CD4-positive, alpha-beta memory T cell (primary cell): Measurements from ENCODE around the gene TNFAIP2. TPM values are rescaled to one million over a fixed set of nuclear protein-coding genes. Genes with fewer than 3 reads are reported as not detected.
"Not testable (repeated sequence)": the region's sequence is repeated elsewhere in the genome, so short reads cannot be mapped to it uniquely, and the experiment has no call there.

Experiments used
- CTCF ChIA-PET: fragments of 350-600 bp; sonication (Branson Sonifier 250); formaldehyde crosslinking; loops from one replicate; lab custom pipeline; 2021; ENCODE audit warnings: inconsistent platforms; ENCODE audit not compliant: partially characterized antibody; lab: Charles Lee
- POLR2A ChIA-PET: fragments of 350-600 bp; sonication (Branson Sonifier 250); formaldehyde crosslinking; loops from one replicate; lab custom pipeline; 2021; ENCODE audit not compliant: partially characterized antibody; lab: Charles Lee
- DNase-seq, 5 donors: peaks; one replicate each; pipeline versions ENCODE4 v3.0.0 to v3.0.0-alpha.2; 2020 to 2022; ENCODE audit warnings: mixed read lengths in 1 of 5
- H3K27ac ChIP-seq: one replicate; pipeline ENCODE4 v1.7.0; 2013; ENCODE audit warnings: low read depth, low read length
- H3K27me3 ChIP-seq: 2 replicates; pipeline ENCODE4 v1.7.0; 2013; ENCODE audit warnings: mild to moderate bottlenecking, low read length, moderate library complexity; ENCODE audit not compliant: insufficient read depth
- H3K36me3 ChIP-seq: 2 replicates; pipeline ENCODE4 v1.7.0; 2013; ENCODE audit warnings: mild to moderate bottlenecking, low read length, moderate library complexity; ENCODE audit not compliant: insufficient read depth
- H3K4me1 ChIP-seq: 2 replicates; pipeline ENCODE4 v1.7.0; 2013; ENCODE audit warnings: mild to moderate bottlenecking, low read length, moderate library complexity; ENCODE audit not compliant: insufficient read depth
- H3K4me3 ChIP-seq, 2 donors: one replicate each; pipeline ENCODE4 v1.7.0; 2013; ENCODE audit warnings: low read length in 2 of 2, mild to moderate bottlenecking in 1 of 2
- H3K9me3 ChIP-seq, 2 donors: one replicate each; pipeline ENCODE4 v1.7.0; 2013; ENCODE audit warnings: low read length in 2 of 2, control low read depth in 1 of 2; ENCODE audit not compliant: control insufficient read depth in 1 of 2
- H3K27ac Mint-ChIP-seq, 7 donors: one replicate each; pipeline ENCODE4 v1.8.0; 2020 to 2021; ENCODE audit warnings: mixed read lengths in 7 of 7, mild to moderate bottlenecking in 6 of 7, inconsistent platforms in 3 of 7, moderate library complexity in 3 of 7
- H3K27me3 Mint-ChIP-seq, 2 donors: one replicate each; pipeline ENCODE4 v1.8.0; 2020 to 2021; ENCODE audit warnings: mixed read lengths in 2 of 2
- H3K36me3 Mint-ChIP-seq, 2 donors: one replicate each; pipeline ENCODE4 v1.8.0; 2020 to 2021; ENCODE audit warnings: mixed read lengths in 2 of 2, inconsistent platforms in 1 of 2, mild to moderate bottlenecking in 1 of 2
- H3K4me1 Mint-ChIP-seq, 4 donors: one replicate each; pipeline ENCODE4 v1.8.0; 2020 to 2021; ENCODE audit warnings: mixed read lengths in 4 of 4, mild to moderate bottlenecking in 1 of 4
- H3K4me3 Mint-ChIP-seq, 8 donors: one replicate each; pipeline ENCODE4 v1.8.0; 2020 to 2021; ENCODE audit warnings: mixed read lengths in 8 of 8, mild to moderate bottlenecking in 7 of 8, moderate library complexity in 6 of 8, inconsistent platforms in 3 of 8
- H3K9me3 Mint-ChIP-seq, 8 donors: one replicate each; pipeline ENCODE4 v1.8.0; 2020 to 2021; ENCODE audit warnings: mixed read lengths in 8 of 8, mild to moderate bottlenecking in 5 of 8, inconsistent platforms in 3 of 8, moderate library complexity in 1 of 8
- intact Hi-C: fragments of 100-400 bp; cut with micrococcal nuclease; formaldehyde crosslinking; loops from one replicate; pipeline ENCODE4 v1.15.1; 2023
- polyA plus RNA-seq, 2 donors: library from polyadenylated mRNA; unstranded; fragments of 300-500 nt; fragmentation: Illumina TruSeq; gene quantifications; one replicate each; pipeline ENCODE4 v1.2.3, GENCODE V29; 2021
- total RNA-seq, 2 experiments: library from RNA; stranded (reverse); gene quantifications; one replicate each; pipeline ENCODE4 v1.2.3, GENCODE V29; 2021

TNFAIP2 gene
- total and polyA plus RNA-seq, 4 experiments from 2014 or later, result 5.1 to 5.8 TPM; not detected in 2

DNA sequence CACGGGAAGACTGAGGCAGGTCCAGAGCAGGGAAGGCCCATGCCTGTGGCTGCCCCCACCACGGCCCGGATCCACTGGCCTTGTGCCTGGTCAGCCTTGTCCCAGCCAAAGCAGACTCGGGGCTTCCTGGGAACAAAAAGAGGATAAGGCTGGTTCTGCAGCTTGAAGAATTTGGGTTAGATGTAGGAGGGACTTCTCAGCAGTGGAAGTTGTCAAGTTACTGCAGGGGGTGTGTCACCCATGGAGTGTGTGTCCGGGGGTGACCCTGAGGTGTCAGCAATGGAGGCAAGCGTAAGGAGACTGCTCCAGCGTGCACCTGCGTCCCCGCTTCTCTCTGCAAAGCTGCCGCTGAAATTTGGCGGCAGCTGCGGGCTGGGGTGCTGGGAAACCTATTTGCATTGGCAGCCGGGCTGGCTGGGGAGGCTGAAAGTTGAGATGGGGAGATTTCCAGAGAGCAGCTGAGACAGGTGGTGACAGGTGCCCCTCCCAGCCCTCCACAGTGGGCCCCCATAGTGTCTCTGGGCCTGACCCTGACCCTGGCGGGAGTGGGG, 12.5 kb upstream of the TNFAIP2 start:
- ChIA-PET POLR2A (no interaction called here), CTCF (no interaction called here)
- Mint-ChIP-seq H3K27ac (no peak overlapping the region), H3K9me3 (no peaks in the 10 kb centered on the region), H3K27me3 (peaks cover 2 to 5% of the 10 kb centered on the region in 2 donors), H3K36me3 (no peaks in the 10 kb centered on the region), H3K4me1 (peaks cover 5 to 6% (median 5%) of the 10 kb centered on the region in 4 donors), H3K4me3 (no peak overlapping the region)
- H3K27me3 ChIP-seq, result no peaks in the 10 kb centered on the region
- no peak for DNase-seq
- H3K36me3 ChIP-seq, result no peaks in the 10 kb centered on the region
- peaks cover 4% of the 10 kb centered on the region for H3K4me1 ChIP-seq
- H3K9me3 ChIP-seq, result no peaks in the 10 kb centered on the region
- intact Hi-C loops, result no loop called here
- no peak overlapping the region for H3K27ac ChIP-seq
- no peak overlapping the region for H3K4me3 ChIP-seq

DNA sequence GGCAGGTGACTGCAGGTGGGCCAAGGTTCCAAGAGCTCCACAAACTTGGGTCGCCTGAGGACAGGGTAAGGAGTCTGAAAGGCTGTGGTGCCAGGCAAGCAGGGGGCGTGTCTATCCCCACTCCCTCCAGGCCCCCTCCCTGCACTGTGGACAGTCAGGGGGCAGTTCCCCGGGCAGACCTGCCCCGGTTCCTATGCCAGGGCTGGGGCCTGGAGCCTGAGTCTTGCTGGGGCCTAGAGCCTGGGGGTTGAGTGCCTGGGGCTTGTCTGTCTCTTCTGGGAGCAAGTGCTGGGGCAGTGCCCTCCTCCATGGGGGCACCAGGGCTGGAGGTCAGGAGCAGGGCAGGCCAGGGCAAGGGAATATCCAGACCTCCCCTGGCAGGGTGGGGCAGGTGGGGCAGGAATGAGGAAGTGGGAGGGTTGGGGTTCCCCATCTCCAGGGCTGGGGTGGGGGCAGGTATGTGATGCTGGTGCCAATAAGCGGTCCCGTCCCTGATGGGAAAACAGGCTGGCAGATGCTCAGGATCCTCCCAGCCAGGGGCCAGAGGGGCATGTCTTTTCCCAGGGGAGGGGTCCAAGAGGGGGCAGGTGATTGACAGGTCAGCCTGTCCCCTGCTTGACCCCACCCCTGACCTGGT, 11.9 kb upstream of the TNFAIP2 start:
- H3K36me3 Mint-ChIP-seq, result no peaks in the 10 kb centered on the region
- H3K27me3 Mint-ChIP-seq, result peaks cover 2 to 3% of the 10 kb centered on the region in 2 donors
- Histone ChIP-seq H3K4me1 (peaks cover 4% of the 10 kb centered on the region), H3K36me3 (no peaks in the 10 kb centered on the region), H3K27ac (no peak overlapping the region), H3K27me3 (no peaks in the 10 kb centered on the region), H3K4me3 (no peak overlapping the region), H3K9me3 (no peaks in the 10 kb centered on the region)
- intact Hi-C loops, result no loop called here
- CTCF ChIA-PET, result no interaction called here
- POLR2A ChIA-PET, result no interaction called here
- H3K4me1 Mint-ChIP-seq, result peaks cover 4 to 6% (median 5%) of the 10 kb centered on the region in 4 donors
- H3K4me3 Mint-ChIP-seq, result no peak overlapping the region
- H3K27ac Mint-ChIP-seq, result no peak overlapping the region
- H3K9me3 Mint-ChIP-seq, result no peaks in the 10 kb centered on the region
- DNase-seq, result no peak

DNA sequence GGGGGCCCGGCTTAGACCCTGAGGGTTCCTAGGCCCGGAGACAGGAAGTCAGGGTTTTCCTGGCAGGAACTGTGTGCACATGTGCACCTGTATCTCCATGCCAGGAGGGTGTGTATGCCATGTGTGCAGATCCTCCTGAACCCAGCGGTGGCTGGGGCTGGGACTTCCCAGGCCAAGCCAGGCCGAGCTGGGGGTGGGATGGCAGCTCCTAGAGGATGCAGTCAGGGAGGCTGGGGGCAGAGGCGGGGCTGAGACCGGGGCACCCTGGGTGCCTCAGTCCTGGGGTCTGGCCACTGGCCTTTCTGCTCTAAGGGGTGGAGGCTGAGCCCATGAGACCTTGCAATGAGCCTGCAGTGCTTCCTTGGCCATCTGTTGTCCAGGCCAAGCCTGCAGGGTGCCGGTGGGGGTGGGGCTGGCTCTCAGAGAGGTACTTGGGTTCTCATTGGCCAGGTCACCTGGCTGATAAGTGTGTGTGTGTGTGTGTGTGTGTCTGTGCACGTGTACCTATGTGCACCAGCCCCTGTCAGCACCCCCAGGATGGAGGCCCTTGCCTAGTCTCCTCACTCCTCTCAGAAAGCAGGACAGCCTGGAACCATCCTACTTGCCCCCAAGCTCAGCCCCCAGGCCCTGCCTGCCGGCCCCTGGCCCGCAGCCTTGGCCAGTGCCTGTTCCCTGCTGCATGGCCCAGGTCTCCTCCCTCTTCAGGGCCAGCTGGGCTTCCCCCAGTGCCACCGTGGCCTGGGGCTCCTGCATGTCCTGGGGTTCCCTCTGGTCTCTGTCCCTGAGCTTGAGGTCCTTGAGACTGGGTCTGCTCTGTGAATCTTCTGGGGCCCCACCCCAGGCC, 10.6 kb upstream of the TNFAIP2 start:
- Mint-ChIP-seq H3K36me3 (no peaks in the 10 kb centered on the region), H3K9me3 (no peaks in the 10 kb centered on the region), H3K27me3 (peaks cover 2 to 3% of the 10 kb centered on the region in 2 donors), H3K4me3 (no peak overlapping the region), H3K27ac (no peak overlapping the region), H3K4me1 (peaks cover 4 to 6% (median 5%) of the 10 kb centered on the region in 4 donors)
- peaks cover 4% of the 10 kb centered on the region for H3K4me1 ChIP-seq
- no peak overlapping the region for H3K4me3 ChIP-seq
- H3K9me3 ChIP-seq, result no peaks in the 10 kb centered on the region
- H3K27ac ChIP-seq, result no peak overlapping the region
- ChIA-PET CTCF (interaction anchor here (1.6 kb wide), 1 partner anchor 8 kb away, joined by 7 read pairs; no protein-coding TSS in a partner anchor), POLR2A (no interaction called here)
- no peak for DNase-seq
- intact Hi-C loops, result no loop called here
- H3K36me3 ChIP-seq, result no peaks in the 10 kb centered on the region
- no peaks in the 10 kb centered on the region for H3K27me3 ChIP-seq

DNA sequence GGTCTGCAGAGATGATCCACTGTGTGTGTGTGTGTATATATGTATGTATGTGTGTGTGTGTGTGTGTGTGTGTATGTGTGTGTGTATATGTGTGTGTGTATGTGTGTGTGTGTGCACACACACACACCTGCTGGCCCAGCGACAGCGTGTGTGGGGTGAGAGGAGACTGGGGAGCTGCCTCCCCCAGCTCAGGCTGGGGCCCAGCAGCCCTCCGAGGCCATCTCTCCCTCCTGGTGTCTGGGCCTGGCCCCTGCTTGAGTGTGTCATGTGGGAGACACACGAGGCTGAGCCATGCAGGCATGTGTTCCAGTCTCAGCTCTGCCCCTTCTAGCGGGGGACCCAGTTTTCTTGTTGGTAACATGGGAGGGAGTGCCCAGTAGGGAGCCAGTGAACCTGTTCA, 10.0 kb upstream of the TNFAIP2 start:
- Mint-ChIP-seq H3K27me3 (peaks cover 2 to 3% of the 10 kb centered on the region in 2 donors), H3K9me3 (no peaks in the 10 kb centered on the region), H3K4me1 (peaks cover 4 to 6% (median 5%) of the 10 kb centered on the region in 4 donors), H3K4me3 (no peak overlapping the region), H3K27ac (no peak overlapping the region), H3K36me3 (no peaks in the 10 kb centered on the region)
- Histone ChIP-seq H3K4me1 (peaks cover 4% of the 10 kb centered on the region), H3K27me3 (no peaks in the 10 kb centered on the region), H3K36me3 (no peaks in the 10 kb centered on the region), H3K4me3 (no peak overlapping the region), H3K9me3 (no peaks in the 10 kb centered on the region), H3K27ac (no peak overlapping the region)
- intact Hi-C loops, result no loop called here
- CTCF ChIA-PET, result interaction anchor here (1.6 kb wide), 1 partner anchor 9 kb away, joined by 7 read pairs; no protein-coding TSS in a partner anchor
- POLR2A ChIA-PET, result no interaction called here
- DNase-seq, result no peak

DNA sequence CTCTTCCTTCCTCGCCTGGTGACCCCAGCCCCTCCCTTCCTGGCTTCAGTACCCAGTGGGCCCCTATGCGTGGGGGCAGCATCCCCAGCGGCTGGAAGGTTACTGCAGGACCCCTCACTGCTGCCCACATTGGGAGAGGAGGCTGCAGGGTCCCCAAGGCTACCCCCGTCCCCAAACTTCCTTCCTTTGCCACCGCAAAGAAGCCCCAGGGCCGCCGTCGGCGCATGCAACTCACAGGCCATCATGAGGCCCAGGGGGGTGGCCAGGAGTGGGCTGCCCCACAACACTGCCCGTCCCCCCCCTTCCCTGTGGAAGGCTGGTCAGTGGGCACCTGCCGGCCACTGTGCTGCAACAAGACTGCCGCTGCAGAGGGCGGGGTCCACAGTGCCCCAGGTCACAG, 9.5 kb upstream of the TNFAIP2 start:
- Mint-ChIP-seq H3K4me3 (no peak overlapping the region), H3K36me3 (no peaks in the 10 kb centered on the region), H3K27me3 (peaks cover 2 to 3% of the 10 kb centered on the region in 2 donors), H3K27ac (no peak overlapping the region), H3K9me3 (no peaks in the 10 kb centered on the region), H3K4me1 (peaks cover 4 to 6% (median 5%) of the 10 kb centered on the region in 4 donors)
- ChIA-PET CTCF (interaction anchor here (1.6 kb wide), 1 partner anchor 9 kb away, joined by 7 read pairs; no protein-coding TSS in a partner anchor), POLR2A (no interaction called here)
- no peaks in the 10 kb centered on the region for H3K27me3 ChIP-seq
- no peak overlapping the region for H3K4me3 ChIP-seq
- DNase-seq, result no peak
- no peaks in the 10 kb centered on the region for H3K9me3 ChIP-seq
- H3K4me1 ChIP-seq, result peaks cover 4% of the 10 kb centered on the region
- no peaks in the 10 kb centered on the region for H3K36me3 ChIP-seq
- intact Hi-C loops, result no loop called here
- H3K27ac ChIP-seq, result no peak overlapping the region

DNA sequence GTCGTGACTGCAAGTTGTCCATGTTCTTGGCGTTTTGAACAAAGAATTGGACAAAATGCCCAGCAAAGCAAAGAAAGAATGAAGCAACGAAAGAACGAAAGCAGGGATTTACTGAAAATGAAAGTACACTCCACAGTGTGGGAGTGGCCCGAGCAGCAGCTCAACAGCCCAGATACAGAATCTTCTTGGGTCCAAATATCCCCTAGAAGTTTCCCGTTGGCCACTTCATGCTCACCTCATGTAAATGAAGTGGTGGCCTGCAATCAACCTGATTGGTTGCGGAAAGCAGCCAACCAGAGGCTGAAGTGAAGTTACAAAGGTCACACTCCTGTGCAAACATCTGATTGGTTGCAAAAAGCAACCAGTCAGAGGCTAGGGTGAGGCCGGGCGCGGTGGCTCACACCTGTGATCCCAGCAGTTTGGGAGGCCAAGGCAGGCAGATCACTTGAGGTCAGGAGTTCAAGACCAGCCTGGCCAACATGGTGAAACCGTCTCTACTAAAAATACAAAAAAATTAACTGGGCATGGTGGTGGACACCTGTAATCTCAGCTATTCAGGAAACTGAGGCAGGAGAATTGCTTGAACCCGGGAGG, 8.1 kb upstream of the TNFAIP2 start:
- H3K27me3 ChIP-seq, H3K27ac ChIP-seq, H3K4me1 Mint-ChIP-seq, intact Hi-C loops, H3K27me3 Mint-ChIP-seq, H3K4me3 ChIP-seq, H3K9me3 Mint-ChIP-seq, H3K4me1 ChIP-seq, H3K36me3 ChIP-seq, DNase-seq, H3K36me3 Mint-ChIP-seq, H3K9me3 ChIP-seq, POLR2A ChIA-PET: not testable (repeated sequence)
- CTCF ChIA-PET, result interaction anchor here (1.1 to 1.3 kb wide), 2 partner anchors 10 to 14 kb away, joined by 3 to 6 read pairs; no protein-coding TSS in a partner anchor
- Mint-ChIP-seq H3K27ac (peak overlapping the region in 4 of 7 donors; percentile 42 to 86 (median 78)), H3K4me3 (peak overlapping the region; percentile 28 to 90 (median 82))
